Measurements from ENCODE around the gene KCNK4.

DNA sequence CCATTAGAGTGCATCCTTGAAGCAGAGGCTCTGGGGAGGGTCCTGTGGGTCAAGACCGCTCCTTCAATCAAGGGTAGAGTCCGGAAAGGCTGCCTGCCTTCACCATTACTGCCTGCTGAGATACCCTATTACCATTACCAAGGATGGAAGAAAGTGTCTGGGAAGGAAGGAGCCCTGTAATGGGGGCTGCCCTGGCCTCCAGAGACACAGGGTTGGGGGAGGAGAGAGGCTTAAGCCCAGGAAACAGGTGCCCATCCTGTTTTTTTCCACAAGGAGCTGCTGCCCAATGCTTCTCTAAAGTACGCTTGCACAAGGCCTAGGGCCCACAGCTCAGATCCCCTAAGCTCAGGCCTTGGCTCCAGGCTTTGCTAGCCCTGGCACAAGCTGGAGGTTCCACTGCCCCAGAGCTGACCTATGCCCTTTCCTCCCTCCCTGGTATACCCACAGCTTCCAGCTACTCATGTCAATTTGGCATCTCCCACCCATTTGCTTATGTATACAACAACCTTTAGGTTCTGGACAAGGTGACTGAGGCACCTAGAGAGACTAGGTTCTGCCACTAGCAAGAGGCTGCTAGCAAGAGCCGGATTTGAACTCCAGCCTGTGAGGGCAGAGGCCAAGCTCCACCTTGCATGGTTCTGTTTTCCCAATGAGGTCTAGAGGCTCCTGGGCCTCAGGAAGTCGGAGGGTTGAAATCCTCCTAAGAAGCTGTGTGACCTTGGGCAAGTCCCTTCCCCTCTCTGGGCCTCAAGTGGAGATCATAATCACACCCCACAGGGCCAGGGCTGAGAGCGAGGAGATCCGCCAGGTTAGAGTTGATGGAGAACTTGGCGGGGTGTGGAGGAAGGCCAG, 41.3 kb upstream of the KCNK4 start:
- TF ChIP-seq EP300 (IDR thresholded peaks at IDR 0.05; ENCODE audit: borderline replicate concordance) = no peak
- no peak for TF ChIP-seq YY1 (IDR thresholded peaks at IDR 0.05; ENCODE audit: low read depth)
- TF ChIP-seq CREB1 (IDR thresholded peaks at IDR 0.05; ENCODE audit: low read depth) = no peak
- TF ChIP-seq, protein P1, sequence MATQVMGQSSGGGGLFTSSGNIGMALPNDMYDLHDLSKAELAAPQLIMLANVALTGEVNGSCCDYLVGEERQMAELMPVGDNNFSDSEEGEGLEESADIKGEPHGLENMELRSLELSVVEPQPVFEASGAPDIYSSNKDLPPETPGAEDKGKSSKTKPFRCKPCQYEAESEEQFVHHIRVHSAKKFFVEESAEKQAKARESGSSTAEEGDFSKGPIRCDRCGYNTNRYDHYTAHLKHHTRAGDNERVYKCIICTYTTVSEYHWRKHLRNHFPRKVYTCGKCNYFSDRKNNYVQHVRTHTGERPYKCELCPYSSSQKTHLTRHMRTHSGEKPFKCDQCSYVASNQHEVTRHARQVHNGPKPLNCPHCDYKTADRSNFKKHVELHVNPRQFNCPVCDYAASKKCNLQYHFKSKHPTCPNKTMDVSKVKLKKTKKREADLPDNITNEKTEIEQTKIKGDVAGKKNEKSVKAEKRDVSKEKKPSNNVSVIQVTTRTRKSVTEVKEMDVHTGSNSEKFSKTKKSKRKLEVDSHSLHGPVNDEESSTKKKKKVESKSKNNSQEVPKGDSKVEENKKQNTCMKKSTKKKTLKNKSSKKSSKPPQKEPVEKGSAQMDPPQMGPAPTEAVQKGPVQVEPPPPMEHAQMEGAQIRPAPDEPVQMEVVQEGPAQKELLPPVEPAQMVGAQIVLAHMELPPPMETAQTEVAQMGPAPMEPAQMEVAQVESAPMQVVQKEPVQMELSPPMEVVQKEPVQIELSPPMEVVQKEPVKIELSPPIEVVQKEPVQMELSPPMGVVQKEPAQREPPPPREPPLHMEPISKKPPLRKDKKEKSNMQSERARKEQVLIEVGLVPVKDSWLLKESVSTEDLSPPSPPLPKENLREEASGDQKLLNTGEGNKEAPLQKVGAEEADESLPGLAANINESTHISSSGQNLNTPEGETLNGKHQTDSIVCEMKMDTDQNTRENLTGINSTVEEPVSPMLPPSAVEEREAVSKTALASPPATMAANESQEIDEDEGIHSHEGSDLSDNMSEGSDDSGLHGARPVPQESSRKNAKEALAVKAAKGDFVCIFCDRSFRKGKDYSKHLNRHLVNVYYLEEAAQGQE (IDR thresholded peaks at IDR 0.05; ENCODE audit: low read depth) = no peak
- TF ChIP-seq TAF1 (IDR thresholded peaks at IDR 0.05; ENCODE audit: low read depth) = no peak
- TF ChIP-seq RAD21 (IDR thresholded peaks at IDR 0.05; ENCODE audit: low read depth) = no peak

Data from Ishikawa (cell line).